Stimulated activated CD4-positive, alpha-beta T cell treated with anti-CD3 and anti-CD28 coated beads, TNF-alpha, amount 100 ng/mL, for 24 hours (primary cell): ENCODE measurements around the gene PSMD10.
A peak's percentile ranks its signal among the peaks of the same experiment; 100 is the strongest.

Experiments used
- DNase-seq, 3 experiments: peaks; one replicate each; pipeline ENCODE4 v3.0.0-alpha.2; 2020; ENCODE audit warnings: low read depth in 3 of 3

PSMD10 gene, protein sequence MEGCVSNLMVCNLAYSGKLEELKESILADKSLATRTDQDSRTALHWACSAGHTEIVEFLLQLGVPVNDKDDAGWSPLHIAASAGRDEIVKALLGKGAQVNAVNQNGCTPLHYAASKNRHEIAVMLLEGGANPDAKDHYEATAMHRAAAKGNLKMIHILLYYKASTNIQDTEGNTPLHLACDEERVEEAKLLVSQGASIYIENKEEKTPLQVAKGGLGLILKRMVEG

DNA sequence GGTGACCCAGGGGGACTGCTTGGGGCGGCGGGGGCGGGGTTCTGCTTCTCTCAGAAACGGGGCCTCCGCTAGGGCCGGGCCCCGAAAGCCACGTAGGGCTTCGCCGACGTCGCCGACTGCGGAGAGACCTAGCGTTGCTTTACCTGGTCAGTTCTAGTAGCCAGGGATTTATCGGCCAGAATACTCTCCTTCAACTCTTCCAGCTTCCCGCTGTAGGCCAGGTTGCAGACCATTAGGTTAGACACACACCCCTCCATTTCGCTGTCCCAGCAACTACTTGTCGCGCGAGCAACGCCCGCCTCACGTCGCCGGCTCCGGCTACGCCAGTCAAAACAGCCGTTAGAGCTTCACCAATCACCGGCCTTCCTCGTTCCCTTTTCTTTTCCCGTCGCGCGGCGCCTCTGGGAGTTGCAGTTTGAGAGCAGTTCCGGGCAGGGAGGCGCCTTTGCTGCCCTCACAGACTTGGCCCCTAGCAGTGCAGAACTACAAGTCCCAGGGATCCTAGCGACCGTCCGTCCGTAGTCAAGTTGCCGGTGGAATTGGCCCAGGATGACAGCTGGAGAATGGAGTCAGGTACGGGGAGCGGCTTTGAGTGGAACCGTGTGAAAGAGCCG is at the start of gene PSMD10, which contains the start of gene ATG4A:
PSMD10 (minus strand) TSS at position 279 of the 614 bp plus-strand sequence; CDS start at position 257, 22 bp downstream.
ATG4A (plus strand) TSS at position 515 of the 614 bp plus-strand sequence; CDS start at position 564, 49 bp downstream.
- DNase-seq, result peak; percentile 76 to 85 (median 77)

DNA sequence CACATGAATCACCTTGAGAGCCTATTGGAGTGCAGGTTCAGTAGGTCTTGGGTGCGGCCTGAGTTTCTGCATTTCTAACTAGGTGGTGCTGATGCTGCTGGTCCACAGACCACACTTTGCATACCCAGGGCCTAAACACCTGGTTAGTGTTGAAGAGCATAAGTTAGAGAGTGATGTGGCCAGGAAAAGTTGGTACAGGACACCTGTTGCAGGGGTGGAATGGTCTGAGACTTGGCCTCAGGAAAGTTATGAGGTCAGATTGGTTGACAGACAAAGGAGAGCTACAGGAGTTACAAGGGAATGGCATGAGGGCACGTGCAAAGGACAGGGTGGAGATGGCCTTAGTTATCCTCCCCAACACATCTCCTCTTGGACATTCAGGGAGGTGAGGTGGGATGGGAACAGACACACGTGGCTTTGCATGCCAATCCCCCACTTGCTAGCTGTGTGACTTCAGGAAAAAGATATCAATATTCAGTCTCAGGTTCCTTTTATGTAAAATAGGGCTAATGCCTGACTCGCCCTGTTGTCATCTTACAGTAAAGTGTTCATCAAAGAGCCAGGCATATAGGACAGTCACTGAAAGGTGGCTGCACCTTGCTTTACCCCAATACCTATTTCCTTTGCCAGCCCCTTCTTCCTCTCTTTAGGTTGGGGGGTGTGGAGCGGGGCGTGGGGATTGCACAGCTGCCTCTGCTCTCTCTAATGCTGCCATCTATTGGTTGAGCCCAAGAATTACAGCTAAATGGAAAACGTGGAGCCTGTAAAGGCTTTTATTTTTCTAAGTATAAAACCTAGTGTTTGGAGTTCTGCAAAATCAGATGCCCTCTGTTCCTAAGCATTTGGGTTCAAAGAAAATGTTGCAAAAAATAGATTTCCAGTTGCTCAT is 47.7 kb upstream of the PSMD10 start:
- DNase-seq, result no peak

DNA sequence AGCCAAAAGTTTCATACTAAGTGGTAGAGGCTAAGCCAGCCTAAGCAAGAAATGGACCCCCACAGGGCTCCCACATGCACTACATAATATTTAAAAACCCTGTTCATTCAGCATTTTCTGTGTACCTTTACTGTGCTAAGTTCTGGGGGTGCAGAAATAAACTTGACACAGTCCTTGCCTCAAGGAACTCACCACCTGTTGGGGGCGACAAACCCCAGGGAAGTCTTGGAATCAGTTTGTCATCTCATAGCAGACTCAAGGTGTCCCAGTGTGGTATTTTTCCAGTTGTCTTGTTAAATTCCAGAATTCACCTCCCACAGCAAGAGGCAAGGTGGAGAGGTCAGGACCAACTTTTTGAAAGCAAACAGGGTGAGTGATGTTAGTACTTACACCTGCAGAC is 43.4 kb upstream of the PSMD10 start:
- no peak for DNase-seq

DNA sequence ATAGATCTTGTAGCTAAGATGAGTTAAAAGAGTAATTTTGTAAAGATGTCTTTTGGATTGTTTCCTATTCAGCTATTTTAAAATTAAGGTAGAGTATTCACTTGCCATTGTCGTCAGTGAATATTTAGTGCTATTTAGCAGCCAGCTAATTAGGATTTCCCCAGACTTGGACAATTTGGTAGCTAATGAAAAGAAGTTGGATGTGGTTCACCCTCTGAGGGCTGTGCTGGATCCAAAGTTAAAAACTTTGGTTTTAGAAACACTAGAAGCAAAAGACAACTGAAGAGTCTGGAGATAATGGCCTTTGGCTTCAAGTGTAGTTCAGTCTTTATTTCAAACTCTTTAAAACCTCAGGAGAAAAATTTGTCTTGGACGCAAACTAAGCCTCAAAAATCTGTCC is 41.5 kb upstream of the PSMD10 start:
- no peak for DNase-seq

DNA sequence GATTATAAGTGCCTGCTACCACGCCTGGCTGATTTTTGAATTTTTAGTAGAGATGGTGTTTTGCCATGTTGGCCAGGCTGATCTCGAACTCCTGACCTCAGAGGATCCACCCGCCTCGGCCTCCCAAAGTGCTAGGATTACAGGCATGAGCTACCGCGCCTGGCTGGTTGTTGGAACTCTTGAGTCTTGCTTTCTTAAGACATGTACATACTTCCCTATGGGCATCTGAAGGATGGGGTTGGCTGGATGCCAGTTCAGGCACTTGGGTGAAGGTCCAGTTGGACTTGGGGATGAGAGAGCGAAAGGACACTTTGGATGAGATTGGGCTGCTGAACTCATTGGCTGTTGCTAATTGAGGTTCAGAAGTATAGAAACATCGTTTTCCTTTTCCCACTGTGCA is 40.7 kb upstream of the PSMD10 start:
- no peak for DNase-seq

DNA sequence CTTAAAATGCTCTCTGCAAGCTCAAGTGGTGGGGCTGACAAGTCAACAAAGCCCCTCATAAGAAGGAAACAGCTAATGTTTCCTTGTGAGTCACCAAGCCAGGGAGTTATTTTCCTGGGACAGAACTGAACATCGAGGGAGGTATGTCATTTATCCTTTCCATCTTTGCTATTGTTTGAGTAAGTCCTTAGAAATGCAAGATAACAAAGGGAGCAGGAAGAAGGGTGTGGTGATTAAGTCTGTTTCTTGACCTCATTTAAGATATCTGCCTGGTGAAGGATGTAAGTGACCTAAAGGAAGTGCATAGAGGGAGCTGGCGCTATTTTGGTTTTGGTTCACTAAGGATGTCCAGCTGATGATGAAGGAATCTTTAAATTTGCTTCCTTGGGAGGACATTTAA is 40.1 kb upstream of the PSMD10 start:
- no peak for DNase-seq

DNA sequence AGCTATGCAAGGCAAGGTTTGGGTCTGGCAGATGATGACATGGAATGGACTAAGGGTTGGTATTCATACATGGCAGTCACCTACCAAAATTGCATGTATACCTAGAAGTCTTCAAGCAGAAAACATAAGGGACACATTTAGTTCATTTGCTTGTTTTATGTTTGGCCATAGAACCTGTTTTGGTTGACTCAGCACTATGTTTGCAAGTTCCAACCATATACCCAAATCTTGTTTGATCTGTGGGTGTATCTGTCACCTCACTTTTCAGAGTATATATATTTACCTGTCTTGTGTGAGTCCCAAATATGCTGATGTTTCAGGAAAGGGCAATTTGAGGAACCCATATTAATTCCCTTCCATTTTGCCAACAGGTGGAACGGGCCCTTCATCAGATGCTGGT is 39.5 kb upstream of the PSMD10 start:
- DNase-seq, result no peak

DNA sequence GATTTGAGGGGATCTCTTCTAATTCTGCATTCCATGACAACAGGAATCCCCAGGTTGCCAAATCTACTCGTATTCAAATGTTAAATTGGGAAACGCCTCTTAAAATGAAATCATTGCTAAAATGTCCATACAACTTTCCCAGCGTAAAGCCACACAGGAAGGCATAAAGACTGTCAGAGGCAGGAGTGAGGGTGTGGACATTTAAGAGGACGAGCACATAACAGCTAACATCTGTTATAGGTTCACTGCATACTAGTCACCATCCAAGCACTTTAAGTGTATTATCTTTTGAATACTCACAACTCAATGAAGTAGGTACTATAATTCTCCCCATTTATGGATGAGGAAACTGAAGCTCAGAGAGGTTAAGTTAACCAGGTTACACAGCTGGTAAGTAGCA is 35.8 kb upstream of the PSMD10 start:
- no peak for DNase-seq

DNA sequence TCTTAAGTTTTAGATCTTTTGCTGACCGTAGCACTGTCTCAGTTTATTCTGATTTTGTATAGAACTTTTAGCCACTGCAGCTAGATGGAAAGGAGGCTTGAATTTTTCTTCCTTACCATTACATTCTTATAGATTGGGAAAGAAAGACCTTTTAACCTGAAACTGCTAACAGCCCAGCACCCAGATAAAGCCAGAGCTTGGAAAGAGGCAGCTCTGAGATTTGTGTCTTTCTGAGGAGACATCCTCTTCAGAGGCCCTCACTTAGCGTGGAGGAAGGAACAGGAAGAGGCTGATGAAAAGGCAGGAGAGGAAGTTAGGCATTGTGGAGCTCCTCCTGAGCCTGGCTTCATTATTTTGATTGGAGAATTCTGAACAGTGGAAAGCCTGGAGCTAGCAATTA is 35.3 kb upstream of the PSMD10 start:
- no peak for DNase-seq

DNA sequence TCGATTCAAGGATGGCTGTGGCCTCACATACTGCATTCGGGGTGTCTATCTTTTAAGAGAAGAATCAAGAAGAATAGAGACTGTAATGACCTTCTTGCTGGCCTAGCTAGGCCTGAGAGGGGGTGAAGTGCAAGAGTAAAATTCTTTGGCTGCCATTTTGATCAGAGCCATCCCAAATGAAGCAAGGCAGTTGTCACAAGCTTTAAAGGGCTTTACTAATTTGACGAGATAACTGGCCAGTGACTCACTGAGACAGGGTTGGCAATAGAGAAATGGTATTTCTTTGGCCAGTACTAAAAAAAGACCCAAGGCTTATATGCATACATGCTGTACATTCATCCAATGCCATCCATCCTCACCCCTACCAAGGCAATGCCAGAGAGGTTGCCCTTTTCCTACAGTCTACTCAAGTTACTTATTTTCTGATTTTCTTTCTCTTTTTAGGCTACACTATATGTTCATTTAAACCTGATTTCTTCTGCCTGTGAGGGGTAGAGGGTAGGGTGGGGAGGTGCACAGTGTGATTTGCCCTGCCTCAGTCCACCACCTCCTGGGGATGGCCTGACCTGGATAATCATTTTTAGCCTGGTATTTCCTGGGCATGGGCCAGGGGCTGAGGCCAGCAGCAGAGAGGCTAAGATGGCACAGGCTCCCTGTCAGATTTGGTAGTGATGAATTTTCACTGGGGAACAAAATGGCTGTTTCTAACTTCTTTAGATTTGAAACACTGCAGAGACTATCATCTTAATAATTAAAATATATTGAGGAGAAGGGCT is 32.4 kb upstream of the PSMD10 start:
- no peak for DNase-seq

DNA sequence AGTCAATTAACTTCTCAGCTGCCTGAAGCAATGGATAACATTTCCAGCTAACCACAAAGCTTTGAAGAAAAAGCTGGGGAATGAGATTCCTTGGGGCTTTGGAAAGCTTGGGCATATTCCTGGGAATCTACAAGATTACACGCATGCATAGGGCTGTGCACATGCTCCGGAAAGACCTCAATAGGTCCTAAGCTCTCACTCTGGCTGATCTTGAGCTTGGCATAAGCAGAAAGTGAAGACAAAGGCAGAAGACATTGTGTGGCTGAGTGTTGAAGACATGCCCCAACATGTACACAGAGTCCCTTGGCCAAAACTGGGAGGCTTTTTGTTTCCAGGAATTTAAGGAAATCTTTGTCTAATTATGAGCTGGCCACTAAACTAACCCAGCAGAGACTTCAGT is 31.4 kb upstream of the PSMD10 start:
- DNase-seq, result no peak

DNA sequence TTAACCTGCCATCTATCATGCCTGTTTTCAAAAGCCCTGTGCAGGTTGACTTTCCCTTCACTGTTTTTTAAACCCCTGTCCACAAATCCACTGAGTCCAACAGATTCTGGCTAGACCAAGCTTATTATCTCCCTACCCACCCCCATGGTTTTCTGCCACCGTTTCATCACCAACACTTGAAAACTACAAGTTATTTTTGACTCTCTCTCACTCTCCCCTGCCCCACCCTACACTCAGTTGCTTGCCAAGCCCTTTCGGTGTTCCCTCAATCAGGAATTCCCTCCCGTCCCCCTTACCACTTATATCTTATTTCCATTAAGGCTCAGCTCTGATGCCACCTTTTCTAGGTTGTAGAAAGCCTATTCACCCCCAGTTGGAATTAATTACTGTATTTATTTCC is 29.9 kb upstream of the PSMD10 start:
- DNase-seq, result no peak

DNA sequence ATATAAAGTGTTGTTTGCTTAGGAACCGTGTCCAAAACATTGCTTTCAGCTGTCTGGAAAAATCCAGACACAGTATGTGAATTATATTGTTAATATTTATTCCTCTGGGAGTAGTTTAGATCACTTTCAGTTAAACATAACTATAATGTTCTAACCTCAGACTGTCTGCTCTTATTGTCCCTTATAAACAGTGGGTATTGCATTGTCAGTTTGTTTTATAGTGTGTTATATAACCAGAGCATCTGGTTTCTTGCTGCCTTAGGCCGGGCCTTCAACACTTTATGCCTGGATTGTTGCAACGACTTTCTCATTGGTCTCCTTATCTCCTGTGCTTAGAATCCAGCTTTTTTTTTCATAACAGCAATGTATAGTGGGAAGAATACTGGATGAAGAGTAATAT is 26.6 kb upstream of the PSMD10 start:
- no peak for DNase-seq

DNA sequence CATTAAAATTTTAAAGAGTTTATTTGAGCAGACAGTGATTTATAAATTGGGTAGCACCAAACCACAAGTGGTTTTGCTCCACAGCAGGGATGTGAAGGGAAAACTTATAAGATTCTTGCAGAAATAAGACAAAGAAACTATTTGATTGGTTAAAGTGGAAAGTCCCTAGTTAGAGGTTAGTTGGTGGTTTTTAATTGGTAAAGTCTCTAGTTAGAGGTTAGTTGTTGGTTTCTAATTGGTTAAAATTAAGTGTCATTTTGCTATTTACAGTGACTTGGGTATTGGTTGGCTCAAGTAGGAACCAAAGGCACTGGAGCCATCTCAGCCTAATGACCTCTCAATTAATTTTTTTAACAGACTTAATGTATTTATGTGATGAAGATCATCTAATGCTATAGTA is 23.2 kb upstream of the PSMD10 start:
- DNase-seq, result no peak

DNA sequence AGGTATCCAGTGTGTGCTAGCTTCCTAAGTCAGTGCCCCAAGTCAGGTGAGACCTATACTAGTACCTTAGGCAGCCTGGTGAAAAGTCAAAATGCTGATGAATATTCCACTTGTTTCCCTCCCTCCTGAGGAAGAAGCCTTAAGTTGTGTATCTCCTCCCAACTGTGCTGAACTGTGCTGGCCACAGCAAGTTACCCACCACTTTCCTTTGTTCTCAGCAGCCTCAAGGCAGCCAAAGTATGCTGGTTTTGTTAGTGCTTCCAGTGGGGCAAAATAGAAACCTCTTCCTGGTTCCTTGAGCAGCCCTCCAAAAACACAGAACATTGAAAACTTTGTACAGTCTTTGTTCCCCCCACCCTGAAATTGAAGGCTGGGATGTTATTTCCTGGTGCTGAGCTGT is 14.1 kb upstream of the PSMD10 start:
- DNase-seq, result no peak

DNA sequence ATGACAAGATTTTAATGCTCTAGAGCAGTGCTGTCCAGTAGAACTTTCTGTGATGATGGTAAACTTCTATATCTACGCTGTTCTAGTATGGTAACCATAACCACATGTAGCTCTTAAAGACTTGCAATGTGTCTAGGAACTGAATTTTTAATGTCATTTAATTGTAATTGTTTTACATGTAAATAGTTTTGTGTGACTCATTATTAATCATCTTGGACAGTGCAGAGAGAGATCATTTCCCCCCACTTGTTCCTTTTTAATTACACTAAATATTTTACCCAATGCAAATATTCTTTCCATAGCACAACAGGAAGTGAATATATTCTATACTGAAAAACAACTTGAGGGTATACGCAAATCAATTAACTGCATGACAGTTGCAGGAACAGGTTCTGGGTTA is 6.0 kb upstream of the PSMD10 start:
- DNase-seq, result no peak

DNA sequence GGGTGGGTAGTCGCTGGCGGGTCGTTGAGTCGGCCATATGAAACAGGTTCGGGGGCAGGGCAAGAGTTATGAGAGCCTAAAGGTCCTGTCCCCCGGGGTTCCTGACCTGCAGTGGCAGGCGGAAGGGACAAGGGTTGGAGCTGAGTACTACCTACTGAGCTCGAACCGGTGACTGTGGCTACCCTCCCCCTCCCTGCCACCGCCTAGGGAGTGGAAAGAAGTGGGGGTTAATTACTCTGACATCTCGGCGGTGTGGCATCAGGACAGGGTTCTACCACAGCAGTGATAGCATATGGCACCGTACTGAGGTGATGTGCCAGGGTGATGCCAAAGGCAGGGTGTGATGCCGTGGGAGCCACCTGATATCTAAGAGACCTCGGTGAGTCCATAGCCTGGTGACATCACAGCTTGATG is 543 bp upstream of the PSMD10 start:
- peak in 1 of 3 experiments; percentile 5 for DNase-seq

DNA sequence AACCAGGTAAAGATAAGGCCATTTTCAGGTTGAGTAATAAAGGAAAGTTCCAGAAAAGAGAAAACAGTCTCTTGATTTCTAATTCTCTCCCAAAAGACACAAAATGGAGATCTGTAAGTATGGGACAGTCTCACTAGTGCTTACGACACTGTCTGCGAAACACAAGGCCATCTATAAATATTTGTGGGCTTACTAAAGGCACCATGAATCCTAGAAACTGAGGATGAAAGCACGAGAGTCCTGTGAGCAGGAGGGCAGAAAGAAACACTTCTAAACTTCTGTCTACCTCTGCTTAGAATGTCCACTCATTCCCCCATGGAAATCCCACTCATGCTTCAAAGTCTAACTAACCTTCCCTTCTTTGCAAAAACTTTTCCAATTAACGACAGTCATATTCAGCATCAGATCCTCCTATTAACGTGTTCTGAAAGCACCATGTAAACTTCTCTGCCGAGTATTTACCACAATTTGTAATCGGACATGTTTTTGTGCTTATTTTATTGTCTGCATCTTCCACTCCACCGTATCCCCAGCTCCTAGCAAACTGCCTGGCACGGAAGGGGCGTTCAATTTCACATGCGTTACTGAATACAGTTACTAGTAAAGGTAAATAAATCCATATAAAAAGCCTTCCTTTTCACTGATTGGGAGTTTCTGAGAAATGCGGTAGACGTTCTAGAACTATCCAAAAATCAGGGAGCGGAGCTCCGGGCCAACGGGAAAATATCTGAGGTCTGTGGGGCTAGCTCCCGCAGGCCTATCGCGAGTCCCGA is 665 bp downstream of the PSMD10 start:
- DNase-seq, result no peak

DNA sequence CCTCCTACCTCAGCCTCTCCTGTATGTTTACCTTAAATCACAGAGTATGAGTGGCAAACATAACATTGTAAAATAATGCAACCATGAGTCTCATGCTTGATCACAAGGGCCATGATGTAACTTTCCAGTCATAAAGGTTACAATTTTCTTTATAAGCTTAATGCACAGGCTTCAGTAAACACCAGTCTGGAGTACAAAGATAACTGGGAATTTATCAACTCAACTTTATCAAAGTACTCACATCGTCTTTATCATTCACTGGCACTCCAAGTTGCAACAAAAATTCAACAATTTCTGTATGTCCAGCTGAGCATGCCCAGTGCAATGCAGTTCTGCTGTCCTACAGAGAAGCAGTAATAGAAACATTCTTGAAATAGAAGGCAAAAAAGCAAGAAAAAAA is 2.8 kb downstream of the PSMD10 start:
- no peak for DNase-seq

DNA sequence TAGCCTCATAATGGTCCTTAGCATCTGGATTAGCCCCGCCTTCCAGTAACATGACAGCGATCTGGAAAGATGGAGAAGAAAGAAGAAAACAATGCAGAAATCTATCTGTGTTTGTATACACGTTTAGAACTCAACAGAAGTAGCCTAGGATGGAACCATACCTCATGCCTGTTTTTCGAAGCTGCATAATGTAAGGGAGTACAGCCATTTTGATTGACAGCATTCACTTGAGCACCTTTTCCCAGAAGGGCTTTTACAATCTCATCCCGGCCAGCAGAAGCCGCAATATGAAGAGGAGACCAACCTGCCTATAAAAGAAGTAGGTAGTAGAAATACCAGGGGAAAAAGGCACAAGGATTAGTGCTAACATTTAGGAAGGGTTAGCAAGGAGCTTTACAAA is 3.5 kb downstream of the PSMD10 start:
- no peak for DNase-seq

DNA sequence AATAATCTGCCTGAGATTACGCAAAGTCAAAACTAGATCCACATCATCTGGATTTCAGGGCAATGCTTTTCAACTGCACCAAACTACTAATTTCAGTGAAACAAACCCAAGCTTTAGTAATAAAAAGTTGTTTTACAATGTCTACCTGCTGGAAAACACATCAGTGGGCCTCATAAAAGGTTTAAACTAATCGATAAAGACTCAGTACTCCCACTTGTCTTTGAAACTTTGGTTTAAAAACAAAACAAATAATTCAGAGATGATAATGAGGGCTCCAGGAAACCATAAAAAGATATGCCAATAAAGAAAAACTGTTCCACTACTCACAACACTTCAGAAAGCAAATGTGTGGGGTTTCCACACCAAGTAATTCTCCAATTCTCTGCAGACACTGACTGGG is 10.2 kb downstream of the PSMD10 start:
- no peak for DNase-seq
